ENCODE measurements around the gene CHCHD3. TPM values are rescaled to one million over a fixed set of nuclear protein-coding genes. Genes with fewer than 3 reads are reported as not detected.

Gene CHCHD3
- total RNA-seq, 1 experiment from 2014 or later: 114 TPM

- TF ChIP-seq CBFB (CRISPR knock-in tag; IDR thresholded peaks at IDR 0.05; ENCODE audit: low read depth): no peak
- TF ChIP-seq E2F4 (CRISPR knock-in tag; IDR thresholded peaks at IDR 0.05; ENCODE audit: borderline replicate concordance, low read depth): no peak
- no peak for TF ChIP-seq ZNF423 (CRISPR knock-in tag; IDR thresholded peaks at IDR 0.05)
- no peak for TF ChIP-seq ZNF232 (CRISPR knock-in tag; IDR thresholded peaks at IDR 0.05)
- no peak for TF ChIP-seq TEAD1 (CRISPR knock-in tag; IDR thresholded peaks at IDR 0.05)
- TF ChIP-seq MAX (CRISPR knock-in tag; IDR thresholded peaks at IDR 0.05): no peak
These were observed 33.7 kb upstream of the CHCHD3 start (continued) for GRCh38 chr7:133115596-133115995.

DNA sequence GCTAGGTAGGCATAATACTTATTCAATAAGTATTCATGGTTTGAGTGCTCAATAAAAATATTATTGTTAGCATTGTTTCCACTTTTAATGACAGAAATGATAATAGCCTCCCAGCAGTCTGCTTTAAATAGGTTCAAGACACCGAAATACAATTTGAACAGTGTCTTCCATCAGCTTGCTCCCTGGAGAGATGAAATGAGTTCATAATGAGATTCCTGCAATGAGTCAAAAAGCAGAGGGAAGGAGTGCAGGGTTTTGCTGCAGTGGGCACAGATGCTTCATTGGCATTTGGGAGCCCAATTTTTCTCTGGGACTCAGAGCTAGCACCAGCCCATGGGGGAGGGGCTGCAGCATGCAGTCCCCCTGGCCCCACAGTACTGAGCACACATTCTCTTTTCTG is 32.6 kb upstream of the CHCHD3 start:
- POLR2A ChIA-PET: no interaction called here
- no peaks in the 10 kb centered on the region; the same call in 1 of the 2 replicates for H3K27me3 Mint-ChIP-seq (ENCODE audit: low read depth)
- H3K27ac Mint-ChIP-seq: no peak overlapping the region
- peaks cover 32% of the 10 kb centered on the region for H3K9me3 Mint-ChIP-seq
- no peak for TF ChIP-seq ESRRA (CRISPR knock-in tag; IDR thresholded peaks at IDR 0.05; ENCODE audit: borderline replicate concordance)
- TF ChIP-seq FOXP1 (CRISPR knock-in tag; IDR thresholded peaks at IDR 0.05; ENCODE audit: borderline replicate concordance): no peak
- no peak for TF ChIP-seq ZNF263 (CRISPR knock-in tag; IDR thresholded peaks at IDR 0.05; ENCODE audit: low read depth)
- TF ChIP-seq CTCF (IDR thresholded peaks at IDR 0.05): no peak
- ATAC-seq (peak; percentile 38; the same call in 1 of the 2 replicates), DNase-seq (ENCODE audit: low spot score) (no peak)
- no peak overlapping the region for H3K4me3 Mint-ChIP-seq
- H3K36me3 Mint-ChIP-seq: peaks cover 12% of the 10 kb centered on the region
- peaks cover 19% of the 10 kb centered on the region for H3K4me1 Mint-ChIP-seq
- CTCF ChIA-PET: no interaction called here

DNA sequence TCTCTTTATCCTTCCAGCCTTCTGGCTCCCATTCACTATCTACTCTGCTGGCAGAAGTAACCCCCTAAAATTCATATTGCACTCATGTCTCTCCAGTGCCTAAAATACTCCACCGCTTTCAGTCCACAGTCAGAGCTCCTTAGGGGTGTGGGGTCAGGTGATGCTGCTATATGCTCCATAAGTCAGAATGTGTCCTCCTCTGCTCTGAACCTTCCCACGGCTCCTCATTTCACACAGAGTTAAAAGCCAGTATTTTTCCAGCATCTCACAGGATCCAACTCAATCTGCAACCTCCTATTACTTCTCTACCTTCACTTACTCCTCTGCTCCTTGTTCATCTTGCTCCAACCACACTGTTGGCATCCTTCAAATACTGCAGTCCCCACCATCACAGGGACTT is 31.1 kb upstream of the CHCHD3 start:
- no peak overlapping the region for H3K27ac Mint-ChIP-seq
- H3K27me3 Mint-ChIP-seq (ENCODE audit: low read depth): no peaks in the 10 kb centered on the region; the same call in 1 of the 2 replicates
- H3K4me1 Mint-ChIP-seq: peaks cover 19% of the 10 kb centered on the region
- ChIA-PET CTCF (interaction anchor here (0.6 kb wide), 1 partner anchor 21 kb away, joined by 3 read pairs; no protein-coding TSS in a partner anchor), POLR2A (no interaction called here)
- no peak for DNase-seq (ENCODE audit: low spot score)
- peaks cover 47% of the 10 kb centered on the region for H3K9me3 Mint-ChIP-seq
- no peak for ATAC-seq
- H3K36me3 Mint-ChIP-seq: peaks cover 20% of the 10 kb centered on the region
- H3K4me3 Mint-ChIP-seq: no peak overlapping the region
- TF ChIP-seq ELF4 (CRISPR knock-in tag; IDR thresholded peaks at IDR 0.05; ENCODE audit: low read depth) (no peak), USF2 (CRISPR knock-in tag; IDR thresholded peaks at IDR 0.05) (no peak), TEAD1 (CRISPR knock-in tag; IDR thresholded peaks at IDR 0.05) (no peak), ATF1 (CRISPR knock-in tag; IDR thresholded peaks at IDR 0.05) (no peak), ZNF671 (CRISPR knock-in tag; IDR thresholded peaks at IDR 0.05) (no peak), ZNF416 (CRISPR knock-in tag; IDR thresholded peaks at IDR 0.05) (no peak), TCF7 (CRISPR knock-in tag; IDR thresholded peaks at IDR 0.05; ENCODE audit: low read depth) (no peak), CREB1 (CRISPR knock-in tag; IDR thresholded peaks at IDR 0.05) (no peak), E2F1 (CRISPR knock-in tag; IDR thresholded peaks at IDR 0.05) (no peak), ZBTB43 (CRISPR knock-in tag; IDR thresholded peaks at IDR 0.05) (no peak), CREM (CRISPR knock-in tag; IDR thresholded peaks at IDR 0.05) (no peak), ZNF232 (CRISPR knock-in tag; IDR thresholded peaks at IDR 0.05) (no peak)
- TF ChIP-seq, protein P1, sequence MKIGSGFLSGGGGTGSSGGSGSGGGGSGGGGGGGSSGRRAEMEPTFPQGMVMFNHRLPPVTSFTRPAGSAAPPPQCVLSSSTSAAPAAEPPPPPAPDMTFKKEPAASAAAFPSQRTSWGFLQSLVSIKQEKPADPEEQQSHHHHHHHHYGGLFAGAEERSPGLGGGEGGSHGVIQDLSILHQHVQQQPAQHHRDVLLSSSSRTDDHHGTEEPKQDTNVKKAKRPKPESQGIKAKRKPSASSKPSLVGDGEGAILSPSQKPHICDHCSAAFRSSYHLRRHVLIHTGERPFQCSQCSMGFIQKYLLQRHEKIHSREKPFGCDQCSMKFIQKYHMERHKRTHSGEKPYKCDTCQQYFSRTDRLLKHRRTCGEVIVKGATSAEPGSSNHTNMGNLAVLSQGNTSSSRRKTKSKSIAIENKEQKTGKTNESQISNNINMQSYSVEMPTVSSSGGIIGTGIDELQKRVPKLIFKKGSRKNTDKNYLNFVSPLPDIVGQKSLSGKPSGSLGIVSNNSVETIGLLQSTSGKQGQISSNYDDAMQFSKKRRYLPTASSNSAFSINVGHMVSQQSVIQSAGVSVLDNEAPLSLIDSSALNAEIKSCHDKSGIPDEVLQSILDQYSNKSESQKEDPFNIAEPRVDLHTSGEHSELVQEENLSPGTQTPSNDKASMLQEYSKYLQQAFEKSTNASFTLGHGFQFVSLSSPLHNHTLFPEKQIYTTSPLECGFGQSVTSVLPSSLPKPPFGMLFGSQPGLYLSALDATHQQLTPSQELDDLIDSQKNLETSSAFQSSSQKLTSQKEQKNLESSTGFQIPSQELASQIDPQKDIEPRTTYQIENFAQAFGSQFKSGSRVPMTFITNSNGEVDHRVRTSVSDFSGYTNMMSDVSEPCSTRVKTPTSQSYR (CRISPR knock-in tag; IDR thresholded peaks at IDR 0.05): no peak
- TF ChIP-seq, protein P2, sequence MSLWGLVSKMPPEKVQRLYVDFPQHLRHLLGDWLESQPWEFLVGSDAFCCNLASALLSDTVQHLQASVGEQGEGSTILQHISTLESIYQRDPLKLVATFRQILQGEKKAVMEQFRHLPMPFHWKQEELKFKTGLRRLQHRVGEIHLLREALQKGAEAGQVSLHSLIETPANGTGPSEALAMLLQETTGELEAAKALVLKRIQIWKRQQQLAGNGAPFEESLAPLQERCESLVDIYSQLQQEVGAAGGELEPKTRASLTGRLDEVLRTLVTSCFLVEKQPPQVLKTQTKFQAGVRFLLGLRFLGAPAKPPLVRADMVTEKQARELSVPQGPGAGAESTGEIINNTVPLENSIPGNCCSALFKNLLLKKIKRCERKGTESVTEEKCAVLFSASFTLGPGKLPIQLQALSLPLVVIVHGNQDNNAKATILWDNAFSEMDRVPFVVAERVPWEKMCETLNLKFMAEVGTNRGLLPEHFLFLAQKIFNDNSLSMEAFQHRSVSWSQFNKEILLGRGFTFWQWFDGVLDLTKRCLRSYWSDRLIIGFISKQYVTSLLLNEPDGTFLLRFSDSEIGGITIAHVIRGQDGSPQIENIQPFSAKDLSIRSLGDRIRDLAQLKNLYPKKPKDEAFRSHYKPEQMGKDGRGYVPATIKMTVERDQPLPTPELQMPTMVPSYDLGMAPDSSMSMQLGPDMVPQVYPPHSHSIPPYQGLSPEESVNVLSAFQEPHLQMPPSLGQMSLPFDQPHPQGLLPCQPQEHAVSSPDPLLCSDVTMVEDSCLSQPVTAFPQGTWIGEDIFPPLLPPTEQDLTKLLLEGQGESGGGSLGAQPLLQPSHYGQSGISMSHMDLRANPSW (CRISPR knock-in tag; conservative IDR thresholded peaks at IDR 0.05; ENCODE audit: low read depth): no peak

Measured in WTC11 (cell line).